ENCODE data around the gene CXCR1. TPM values are rescaled to one million over a fixed set of nuclear protein-coding genes. Genes with fewer than 3 reads are reported as not detected.

CXCR1 gene
- total RNA-seq, 1 donor from 2014 or later = not detected

GRCh38 chr2:218168016-218168415 is 1.3 kb upstream of the CXCR1 start:
- CTCF ChIA-PET = interaction anchor here (0.9 to 2.0 kb wide), 4 partner anchors 9 to 90 kb away, joined by 3 to 11 read pairs (median 4); no protein-coding TSS in a partner anchor
- Mint-ChIP-seq H3K36me3 (ENCODE audit: low read depth) (no peaks in the 10 kb centered on the region), H3K9me3 (no peaks in the 10 kb centered on the region), H3K4me1 (peaks cover 25% of the 10 kb centered on the region), H3K27ac (no peak overlapping the region), H3K27me3 (peaks cover 19% of the 10 kb centered on the region), H3K4me3 (no peak overlapping the region)
- no peak for DNase-seq
- no peak for TF ChIP-seq CTCF (IDR thresholded peaks at IDR 0.05)
- no peak for ATAC-seq (ENCODE audit: low read depth)
- POLR2A ChIA-PET = interaction anchor here (0.6 to 1.9 kb wide), 2 partner anchors 49 to 315 kb away, joined by 3 to 6 read pairs; partner anchors contain the start of gene ARPC2
- intact Hi-C loops (cut with micrococcal nuclease) = loop anchor here (5.0 kb wide), 1 partner anchor 229 kb away; the partner anchor contains the start of gene CTDSP1

DNA sequence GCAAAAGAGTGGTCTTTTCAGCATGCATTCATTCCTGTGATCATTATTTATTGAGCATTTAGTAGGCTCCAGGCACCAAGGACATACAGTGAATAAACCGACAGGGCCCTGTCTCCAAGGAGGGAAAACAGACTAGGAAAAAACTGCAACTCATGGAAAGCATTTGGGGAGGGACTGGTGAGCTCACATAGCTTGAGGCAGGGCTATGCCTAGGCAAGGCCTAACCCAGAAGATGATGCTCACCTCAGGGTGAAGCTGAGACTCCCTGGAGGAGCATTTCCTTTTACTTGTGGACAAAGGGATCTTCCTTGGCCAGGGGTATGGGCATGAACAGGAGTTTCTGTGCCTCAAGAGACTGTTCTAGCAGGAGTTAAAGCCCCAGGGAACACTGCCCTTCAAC is 3.9 kb downstream of the CXCR1 start:
- Mint-ChIP-seq H3K27me3 (peaks cover 24% of the 10 kb centered on the region), H3K9me3 (no peaks in the 10 kb centered on the region), H3K36me3 (ENCODE audit: low read depth) (no peaks in the 10 kb centered on the region), H3K27ac (no peak overlapping the region), H3K4me3 (no peak overlapping the region), H3K4me1 (peaks cover 16% of the 10 kb centered on the region)
- DNase-seq = no peak
- ChIA-PET CTCF (no interaction called here), POLR2A (interaction anchor here (1.1 kb wide), 1 partner anchor 54 kb away, joined by 3 read pairs; the partner anchor contains the start of gene ARPC2)
- intact Hi-C loops (cut with micrococcal nuclease) = no loop called here
- no peak for TF ChIP-seq CTCF (IDR thresholded peaks at IDR 0.05)
- no peak for ATAC-seq (ENCODE audit: low read depth)

- H3K27me3 Mint-ChIP-seq = peaks cover 27% of the 10 kb centered on the region
- ATAC-seq (ENCODE audit: low read depth) = no peak
- CTCF ChIA-PET = no interaction called here
These were observed 5.1 kb downstream of the CXCR1 start for GRCh38 chr2:218161644-218162043.

DNA sequence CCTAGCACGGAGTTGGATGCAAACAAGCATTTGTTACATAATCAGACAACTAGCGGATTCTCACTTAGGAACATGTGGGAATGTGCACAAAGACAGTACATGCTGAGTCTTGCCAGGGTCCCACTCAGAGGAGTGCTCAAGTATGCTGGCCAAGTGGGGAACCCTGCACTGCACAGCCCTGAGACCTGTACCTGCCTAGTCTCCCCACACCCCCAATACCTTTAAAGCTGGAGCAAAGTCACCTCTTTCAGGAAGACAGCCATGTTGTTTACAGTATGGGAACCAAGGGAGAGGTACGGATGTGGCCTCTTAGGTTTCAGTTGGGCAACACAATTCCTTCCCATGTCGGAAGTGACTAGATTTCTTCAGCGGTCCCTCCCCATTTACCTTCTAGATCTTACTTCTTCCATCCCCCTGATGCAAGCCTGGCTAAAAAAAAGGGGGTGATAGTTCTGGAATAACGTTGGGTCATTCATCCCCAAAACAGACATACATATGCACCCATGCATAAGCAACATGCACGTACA is 10.7 kb downstream of the CXCR1 start:
- Mint-ChIP-seq H3K27me3 (peaks cover 14% of the 10 kb centered on the region), H3K4me1 (no peaks in the 10 kb centered on the region), H3K27ac (no peak overlapping the region), H3K4me3 (no peak overlapping the region), H3K36me3 (ENCODE audit: low read depth) (no peaks in the 10 kb centered on the region), H3K9me3 (no peaks in the 10 kb centered on the region)
- no peak for DNase-seq
- no peak for TF ChIP-seq CTCF (IDR thresholded peaks at IDR 0.05)
- intact Hi-C loops (cut with micrococcal nuclease) = no loop called here
- ChIA-PET POLR2A (no interaction called here), CTCF (no interaction called here)
- no peak for ATAC-seq (ENCODE audit: low read depth)

More at GRCh38 chr2:218161644-218162043, 5.1 kb downstream of the CXCR1 start:
- no peak for DNase-seq
- POLR2A ChIA-PET = no interaction called here
- H3K9me3 Mint-ChIP-seq = no peaks in the 10 kb centered on the region
- intact Hi-C loops (cut with micrococcal nuclease) = no loop called here
- H3K4me1 Mint-ChIP-seq = peaks cover 7% of the 10 kb centered on the region
- no peak overlapping the region for H3K4me3 Mint-ChIP-seq
- no peak overlapping the region for H3K27ac Mint-ChIP-seq
- no peak for TF ChIP-seq CTCF (IDR thresholded peaks at IDR 0.05)
- no peaks in the 10 kb centered on the region for H3K36me3 Mint-ChIP-seq (ENCODE audit: low read depth)

- ATAC-seq (ENCODE audit: low read depth) (no peak), DNase-seq (no peak)
- ChIA-PET POLR2A (no interaction called here), CTCF (no interaction called here)
- Mint-ChIP-seq H3K36me3 (ENCODE audit: low read depth) (no peaks in the 10 kb centered on the region), H3K9me3 (no peaks in the 10 kb centered on the region), H3K27ac (no peak overlapping the region), H3K4me3 (no peak overlapping the region), H3K4me1 (peaks cover 14% of the 10 kb centered on the region), H3K27me3 (peaks cover 10% of the 10 kb centered on the region)
- no peak for TF ChIP-seq CTCF (IDR thresholded peaks at IDR 0.05)
- intact Hi-C loops (cut with micrococcal nuclease) = no loop called here
These were observed 14.0 kb downstream of the CXCR1 start for GRCh38 chr2:218152777-218153176.
